K562 (cell line): ENCODE measurements around the gene SSR2. TPM values are rescaled to one million over a fixed set of nuclear protein-coding genes. Genes with fewer than 3 reads are reported as not detected.
A peak's percentile ranks its signal among the peaks of the same experiment; 100 is the strongest.

Experiments
- BHLHE40 ChIP-seq: IDR thresholded peaks from 2 replicates; pipeline ENCODE4 v1.6.1; 2011; ENCODE audit warnings: low read length, improper control_type of control experiment
- C11orf30 ChIP-seq: fragments of 450-650 bp; IDR thresholded peaks from 2 replicates; pipeline ENCODE4 v1.6.1; 2016; ENCODE audit warnings: low read depth, mild to moderate bottlenecking
- CTCF ChIP-seq, 3 experiments: IDR thresholded peaks in 2 of 3; conservative IDR thresholded peaks in 1 of 3; 2 replicates each; pipeline ENCODE4 v1.5.1; 2011 to 2012; ENCODE audit warnings: low read length in 3 of 3, mild to moderate bottlenecking in 3 of 3, control low read depth in 2 of 3, improper control_type of control experiment in 1 of 3, inconsistent platforms in 1 of 3, low read depth in 1 of 3, mixed read lengths in 1 of 3, moderate library complexity in 1 of 3; ENCODE audit not compliant: insufficient read depth in 2 of 3
- ELF1 ChIP-seq: fragments of 200-800 bp; sonication (Bioruptor generic); IDR thresholded peaks from 2 replicates; pipeline ENCODE4 v1.6.1; 2016; ENCODE audit warnings: missing genetic modification characterization, missing compliant biosample characterization
- ETV1 ChIP-seq: fragments of 450-650 bp; conservative IDR thresholded peaks from 2 replicates; pipeline ENCODE4 v1.6.1; 2016; ENCODE audit warnings: missing genetic modification characterization, control low read depth, low read depth, missing compliant biosample characterization
- FOXA1 ChIP-seq: fragments of 450-650 bp; IDR thresholded peaks from 2 replicates; pipeline ENCODE4 v1.6.1; 2016; ENCODE audit warnings: mild to moderate bottlenecking, borderline replicate concordance
- MXI1 ChIP-seq: IDR thresholded peaks from 2 replicates; pipeline ENCODE4 v1.6.1; 2011; ENCODE audit warnings: low read depth, mild to moderate bottlenecking, improper control_type of control experiment, low read length
- NUFIP1 ChIP-seq: fragments of 450-650 bp; IDR thresholded peaks from 2 replicates; pipeline ENCODE4 v1.6.1; 2018; ENCODE audit not compliant: partially characterized antibody
- RAD21 ChIP-seq, 2 experiments: fragments of 250-450 bp in 1 of 2; fragments of 450-650 bp in 1 of 2; sonication (Bioruptor Pico) in 1 of 2; formaldehyde crosslinking in 1 of 2; IDR thresholded peaks in 1 of 2; conservative IDR thresholded peaks in 1 of 2; 2 replicates each; pipeline versions ENCODE4 v1.4.0 to v1.8.0; 2020 to 2022; ENCODE audit warnings: mild to moderate bottlenecking in 2 of 2, moderate library complexity in 1 of 2
- SMARCE1 ChIP-seq: fragments of 450-650 bp; IDR thresholded peaks from 2 replicates; pipeline ENCODE4 v1.7.1; 2016; ENCODE audit warnings: mild to moderate bottlenecking
- TAF1 ChIP-seq: IDR thresholded peaks from 2 replicates; pipeline ENCODE4 v1.6.1; 2011; ENCODE audit warnings: mild to moderate bottlenecking, low read length, moderate library complexity; ENCODE audit not compliant: insufficient read depth, control insufficient read depth, severe bottlenecking; ENCODE audit errors: extremely low read depth
- THRA ChIP-seq: fragments of 450-650 bp; IDR thresholded peaks from 2 replicates; pipeline ENCODE4 v1.6.1; 2017; ENCODE audit warnings: mild to moderate bottlenecking, moderate library complexity
- ZNF263 ChIP-seq: sonication (generic); formaldehyde crosslinking; IDR thresholded peaks from 2 replicates; pipeline ENCODE4 v1.8.0; 2022; ENCODE audit warnings: mild to moderate bottlenecking, missing genetic modification reagents, borderline replicate concordance
- ZNF318 ChIP-seq, 2 experiments: fragments of 450-650 bp; IDR thresholded peaks; 2 replicates each; pipeline ENCODE4 v1.6.1; 2016; ENCODE audit warnings: mild to moderate bottlenecking in 2 of 2, borderline replicate concordance in 1 of 2, low read depth in 1 of 2, moderate library complexity in 1 of 2
- polyA plus RNA-seq, 8 experiments: library from polyadenylated mRNA; depleted of rRNA in 4 of 8; stranded (reverse) in 5 of 8; unstranded in 3 of 8; fragments of >200 nt; fragmentation: Nextera tagmentation in 2 of 8; fragmentation: Illumina TruSeq in 1 of 8; extraction: Ambion mirVana in 2 of 8; extraction: Trizol in 1 of 8; gene quantifications; 2 replicates each; pipeline versions ENCODE4 v1.2.1 to v1.2.3, GENCODE V29; 2011 to 2014; ENCODE audit warnings: inconsistent platforms in 1 of 8, missing spikeins in 1 of 8
- total RNA-seq, 7 experiments: library from RNA; depleted of rRNA in 6 of 7; stranded (reverse); fragments of >200 nt in 6 of 7; fragmentation: Illumina TruSeq in 2 of 7; extraction: Trizol in 2 of 7; gene quantifications; 2 replicates each; pipeline versions ENCODE4 v1.2.1 to v1.2.3, GENCODE V29; 2011 to 2021; ENCODE audit warnings: low replicate concordance in 1 of 7

Gene SSR2
- total and polyA plus RNA-seq, 9 of the 15 experiments (the other 6 are each of a cell fraction or from before 2014, with no cell fraction given) = 161 to 411 (median 240) TPM

- TF ChIP-seq CTCF (IDR thresholded peaks at IDR 0.05 in 2 of 3, conservative IDR thresholded peaks at IDR 0.05 in 1 of 3; ENCODE audit: insufficient read depth in 2 of 3, low read depth in 1 of 3, low read length in 3 of 3) (peak in 1 of 3 experiments; percentile 24; a peak in 1 of 6 replicates), FOXA1 (no peak), THRA (no peak), BHLHE40 (0 out of 2 replicates have a peak, but pooled peaks have one; percentile 6), SMARCE1 (peak; percentile 29; the same call in 1 of the 2 replicates), TAF1 (peak; percentile 46), ZNF318 (IDR thresholded peaks at IDR 0.05; ENCODE audit: borderline replicate concordance in 1 of 2, low read depth in 1 of 2) (0 out of 4 replicates have a peak, but pooled peaks of 1 of the 2 experiments have one; percentile 23), NUFIP1 (no peak), ELF1 (tag) (peak; percentile 48; the same call in 1 of the 2 replicates), C11orf30 (no peak), ETV1 (tag) (no peak), ZNF263 (CRISPR knock-in tag) (0 out of 2 replicates have a peak, but pooled peaks have one; percentile 22), MXI1 (no peak), RAD21 (CRISPR knock-in tag; conservative IDR thresholded peaks at IDR 0.05 in 1 of 2, IDR thresholded peaks at IDR 0.05 in 1 of 2) (0 out of 4 replicates have a peak, but pooled peaks of 1 of the 2 experiments have one; percentile 4)
These were observed 41.0 kb downstream of the SSR2 start (continued) for GRCh38 chr1:155979597-155980343.
